ENCODE measurements around the gene TRIM24.

TRIM24 gene

DNA sequence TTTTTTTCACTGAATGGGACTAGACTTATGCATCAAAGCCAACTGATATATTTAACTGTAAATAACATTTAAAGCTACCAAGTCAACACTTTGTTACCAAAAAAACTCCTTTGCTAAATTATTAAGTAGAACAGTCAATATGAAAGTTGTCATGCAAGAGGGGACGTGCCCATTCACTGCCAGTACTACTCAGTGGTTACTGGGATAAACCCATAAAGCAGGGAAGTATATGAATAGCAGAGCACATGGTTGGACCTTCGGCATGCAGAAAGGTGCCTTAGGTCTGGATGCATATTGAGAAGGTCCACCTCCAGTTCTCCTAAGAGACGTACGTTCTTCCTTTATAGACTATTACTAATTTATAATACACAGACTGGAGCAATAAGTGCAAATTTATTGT, 121.0 kb downstream of the TRIM24 start:
- DNase-seq: no peak

DNA sequence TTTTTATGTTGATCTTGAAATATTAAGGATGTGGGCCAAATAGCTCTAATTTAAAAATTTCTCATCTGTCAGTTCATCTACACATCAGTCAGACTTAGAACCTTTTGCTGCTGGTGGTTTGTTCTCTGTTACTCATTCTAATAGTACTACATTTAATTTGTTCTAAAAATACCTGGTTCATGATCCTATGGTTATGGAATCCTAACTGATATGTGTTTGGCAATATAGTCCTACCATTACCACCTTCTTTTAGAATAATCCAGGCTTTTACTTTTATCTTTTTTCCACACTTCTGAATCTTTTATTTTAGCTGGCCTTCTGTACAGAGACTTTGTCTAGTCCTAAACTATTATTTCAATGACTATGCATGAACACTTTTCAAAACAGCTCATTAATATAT, 124.2 kb downstream of the TRIM24 start:
- no peak for DNase-seq

DNA sequence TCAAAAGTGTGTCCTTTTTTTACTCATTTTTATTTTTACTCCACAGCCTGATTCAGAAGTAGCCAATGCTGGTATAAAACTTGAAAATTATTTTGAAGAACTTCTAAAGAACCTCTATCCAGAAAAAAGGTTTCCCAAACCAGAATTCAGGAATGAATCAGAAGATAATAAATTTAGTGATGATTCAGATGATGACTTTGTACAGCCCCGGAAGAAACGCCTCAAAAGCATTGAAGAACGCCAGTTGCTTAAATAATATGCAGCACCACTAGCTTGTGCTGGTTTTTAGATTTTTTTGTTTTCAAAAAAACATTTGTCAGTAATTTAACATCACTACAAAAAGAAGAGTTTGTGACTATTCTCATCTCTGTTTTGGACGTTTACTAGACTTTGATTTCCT, 124.6 kb downstream of the TRIM24 start:
- no peak for DNase-seq

DNA sequence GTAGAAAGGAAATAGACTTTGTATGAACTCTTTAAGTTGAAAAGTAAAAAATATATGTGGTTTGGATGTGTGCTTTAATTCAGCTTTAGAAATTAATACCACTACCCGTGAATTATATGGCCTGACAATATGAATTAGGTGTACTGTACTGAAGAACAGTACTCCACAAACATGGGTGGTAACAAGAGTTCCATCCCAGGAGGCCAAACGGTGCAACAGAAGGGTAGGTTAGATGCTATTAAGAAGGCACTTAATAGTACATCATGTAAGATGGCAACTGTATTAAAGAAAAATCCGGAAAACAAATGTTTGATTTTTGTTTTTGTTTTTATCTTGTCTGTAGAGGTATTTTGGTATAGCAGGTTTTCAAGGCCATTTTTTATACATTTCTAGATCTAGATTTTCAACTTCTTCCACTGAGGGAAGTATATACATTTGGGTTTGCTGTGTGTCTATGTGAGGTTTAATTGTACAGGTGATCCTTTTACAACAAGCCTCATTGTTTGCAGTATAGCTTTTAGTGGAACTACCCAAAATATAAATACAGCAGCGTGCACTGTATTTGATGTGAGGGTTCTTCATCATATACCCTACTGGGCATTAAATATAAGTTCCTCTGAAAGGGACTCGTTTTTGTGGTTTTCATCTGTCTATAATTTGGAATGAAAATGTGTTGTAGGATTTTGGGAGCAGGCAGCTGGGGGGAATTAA, 125.4 kb downstream of the TRIM24 start:
- no peak for DNase-seq

DNA sequence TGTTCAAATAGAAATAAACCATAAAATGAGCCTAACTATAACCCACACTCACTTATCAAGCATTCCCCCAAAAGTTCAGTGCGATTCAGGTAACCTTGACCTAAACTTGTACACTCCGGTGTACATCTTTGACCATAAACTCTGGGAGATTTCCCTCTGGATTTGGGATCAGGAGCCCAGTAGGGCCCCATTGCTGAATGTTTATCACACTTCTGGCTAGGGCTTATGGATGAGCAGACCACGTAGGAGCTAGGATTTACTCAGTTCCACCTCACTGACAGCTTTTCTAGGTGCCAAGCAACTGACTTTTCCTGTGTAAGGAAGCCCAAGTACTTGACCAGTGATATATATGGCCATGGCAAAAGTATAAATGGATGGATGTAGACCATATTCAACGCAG, 127.4 kb downstream of the TRIM24 start:
- no peak for DNase-seq

DNA sequence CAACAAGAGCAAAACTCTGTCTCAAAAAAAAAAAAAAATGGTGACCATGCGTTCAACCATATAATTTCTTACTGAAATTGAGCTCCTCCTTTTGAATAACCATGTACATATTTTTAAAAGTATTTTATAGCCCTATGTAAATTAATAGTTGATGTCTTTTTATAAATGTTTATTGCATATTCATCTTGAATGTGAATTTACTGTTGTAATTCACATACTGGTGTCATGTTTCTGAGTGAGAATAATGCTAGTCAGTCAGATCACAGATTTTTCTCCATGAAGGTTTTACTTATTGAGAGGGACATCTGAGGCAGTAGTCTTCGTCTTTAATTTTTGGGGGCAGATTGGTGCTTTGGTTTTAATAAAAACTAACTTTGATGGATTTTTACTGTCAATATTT, 128.9 kb downstream of the TRIM24 start:
- DNase-seq: no peak

DNA sequence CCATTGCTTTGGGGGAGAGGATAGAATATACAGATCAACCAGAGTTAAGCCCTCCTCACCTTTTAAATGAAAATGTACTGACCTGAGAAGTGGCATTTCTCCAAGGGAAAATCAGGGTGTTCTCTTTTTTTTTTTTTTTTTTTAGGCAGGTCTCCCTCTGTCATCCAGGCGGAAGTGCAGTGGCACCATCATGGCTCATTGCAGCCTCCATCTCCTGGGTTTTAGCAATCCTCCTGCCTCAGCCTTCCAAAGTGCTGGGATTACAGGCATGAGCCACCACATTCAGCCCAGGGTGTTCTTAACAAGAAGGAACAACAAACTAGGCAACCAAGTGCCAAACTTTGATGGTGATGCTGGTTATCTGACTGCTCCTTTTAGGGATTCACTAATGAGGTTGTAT, 130.1 kb downstream of the TRIM24 start:
- no peak for DNase-seq

DNA sequence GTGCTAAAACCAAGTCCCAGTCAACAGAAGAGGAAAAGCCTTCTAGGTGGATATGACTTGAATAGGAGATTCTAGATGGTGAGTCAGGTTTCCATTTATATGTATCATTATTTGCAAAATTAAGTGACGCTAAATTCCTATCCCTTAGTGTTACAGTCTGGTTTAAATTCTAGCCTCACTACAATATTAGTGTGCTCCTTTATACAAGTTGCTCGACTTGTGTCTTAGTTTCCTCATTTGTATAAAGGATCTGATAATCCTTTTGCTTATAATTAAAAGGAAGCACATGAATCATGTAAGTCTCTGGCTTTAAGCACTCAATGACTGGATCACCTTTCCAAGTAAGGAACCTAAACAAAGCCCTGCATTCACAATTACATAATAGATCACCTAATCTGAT, 135.4 kb downstream of the TRIM24 start:
- no peak for DNase-seq

DNA sequence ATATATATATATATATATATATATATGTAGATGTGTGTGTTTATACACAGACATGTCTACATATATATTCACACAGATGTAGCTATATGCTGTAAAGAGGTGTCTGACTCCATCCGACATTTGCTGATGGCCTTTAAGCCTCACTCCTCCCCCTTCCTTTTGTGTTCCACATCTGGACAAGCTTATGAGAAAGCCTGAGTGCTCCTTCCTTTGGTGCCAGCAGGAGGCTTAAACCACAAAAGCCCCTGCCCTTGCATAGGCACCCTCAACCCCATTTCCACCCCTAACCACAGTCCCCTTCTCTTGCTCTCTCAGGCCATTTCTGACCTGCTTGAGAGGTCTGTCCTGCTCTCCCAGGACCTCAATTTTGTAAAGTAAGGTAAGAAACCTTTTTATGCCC, 142.4 kb downstream of the TRIM24 start:
- no peak for DNase-seq

DNA sequence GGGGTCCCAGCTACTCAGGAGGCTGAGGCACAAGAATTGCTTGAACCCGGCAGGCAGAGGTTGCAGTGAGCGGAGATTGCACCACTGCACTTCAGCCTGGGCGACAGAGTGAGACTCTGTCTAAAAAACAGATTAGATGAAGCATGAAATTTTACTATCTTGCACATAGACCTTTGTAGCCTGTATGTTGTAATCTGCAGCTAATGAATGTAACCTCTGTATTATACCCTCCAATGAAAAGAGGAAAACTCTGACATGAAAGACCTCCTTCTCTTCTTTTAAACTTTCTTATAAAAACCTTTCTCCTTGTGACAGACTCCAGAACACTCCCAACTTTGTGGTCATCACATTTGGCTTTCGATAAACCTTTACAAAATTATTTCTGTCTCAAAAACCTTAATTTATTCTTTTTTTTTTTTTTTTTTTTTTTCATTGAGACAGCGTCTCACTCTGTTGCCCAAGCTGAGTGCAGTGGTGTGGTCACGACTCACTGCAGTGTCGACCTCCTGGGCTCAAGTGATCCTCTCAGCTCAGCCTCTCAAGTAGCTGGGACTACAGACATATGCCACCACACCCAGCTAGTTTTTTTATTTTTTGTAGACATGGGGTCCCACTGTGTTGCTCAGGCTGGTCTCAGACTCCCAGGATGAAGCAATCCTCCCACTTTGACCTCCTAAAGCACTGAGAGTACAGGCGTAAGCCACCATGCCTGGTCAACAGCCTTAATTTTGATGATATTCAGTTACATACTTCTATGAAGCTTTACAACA, 143.7 kb downstream of the TRIM24 start:
- no peak for DNase-seq

DNA sequence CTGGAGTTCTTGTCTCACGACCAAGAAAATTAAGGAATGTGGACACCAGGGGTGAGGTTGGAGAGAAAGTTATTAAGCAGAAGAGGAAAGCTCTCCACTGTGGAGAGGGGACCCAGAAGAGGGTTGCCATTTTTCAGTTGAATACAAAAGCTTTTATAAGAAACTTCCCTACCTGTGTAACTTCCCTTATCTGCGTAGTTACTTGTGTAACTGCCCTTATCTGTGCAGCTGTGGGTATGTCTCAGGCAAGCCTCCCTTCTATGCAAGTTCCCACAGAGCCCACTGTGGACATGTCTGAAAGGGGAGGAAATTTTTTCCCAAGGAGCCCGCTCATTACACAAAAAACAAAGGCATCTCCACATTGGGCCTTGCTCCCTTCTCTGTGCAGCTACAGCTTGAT, 146.2 kb downstream of the TRIM24 start:
- DNase-seq: no peak

DNA sequence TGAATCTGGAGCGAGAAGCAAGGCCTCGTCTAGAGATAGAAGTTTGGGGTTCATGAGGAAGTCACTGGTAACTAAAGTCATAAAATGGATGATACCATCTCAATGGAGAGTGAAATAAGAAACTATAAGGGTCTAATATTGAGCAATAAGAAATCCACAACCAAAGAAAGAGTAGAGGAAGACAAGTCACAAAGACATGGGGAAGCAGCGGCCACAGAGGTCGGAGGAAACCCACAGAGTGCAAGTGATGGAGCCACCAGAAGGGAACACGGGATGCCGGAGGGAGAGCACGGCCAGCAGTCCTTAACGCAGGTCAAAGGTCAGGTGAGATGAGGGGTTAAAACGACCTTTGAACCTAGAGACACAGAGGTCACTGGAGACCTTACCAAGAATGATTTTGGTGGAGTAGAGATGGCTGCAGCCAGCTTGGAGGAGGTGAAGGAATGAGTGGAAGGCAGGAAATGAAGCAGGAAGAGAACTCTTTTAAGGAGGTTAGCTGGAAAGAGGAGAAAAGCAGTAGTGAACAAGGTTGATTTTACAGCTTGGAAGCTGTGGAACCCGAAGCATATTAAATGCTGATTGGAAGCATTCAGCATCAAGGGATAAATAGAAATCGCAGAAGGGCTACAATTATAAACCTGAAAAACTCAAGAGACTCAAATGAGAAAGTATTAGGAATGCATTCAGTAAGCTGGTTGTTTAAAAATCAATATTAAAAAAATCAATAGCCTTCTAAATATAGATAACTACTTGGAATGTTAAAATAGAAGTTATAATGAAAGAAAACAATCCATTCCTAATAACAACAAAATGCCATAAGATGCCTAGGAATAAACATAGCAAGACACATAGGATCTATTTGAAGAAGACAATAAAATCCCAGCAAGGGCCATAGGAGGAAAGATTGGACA, 147.4 kb downstream of the TRIM24 start:
- no peak for DNase-seq

DNA sequence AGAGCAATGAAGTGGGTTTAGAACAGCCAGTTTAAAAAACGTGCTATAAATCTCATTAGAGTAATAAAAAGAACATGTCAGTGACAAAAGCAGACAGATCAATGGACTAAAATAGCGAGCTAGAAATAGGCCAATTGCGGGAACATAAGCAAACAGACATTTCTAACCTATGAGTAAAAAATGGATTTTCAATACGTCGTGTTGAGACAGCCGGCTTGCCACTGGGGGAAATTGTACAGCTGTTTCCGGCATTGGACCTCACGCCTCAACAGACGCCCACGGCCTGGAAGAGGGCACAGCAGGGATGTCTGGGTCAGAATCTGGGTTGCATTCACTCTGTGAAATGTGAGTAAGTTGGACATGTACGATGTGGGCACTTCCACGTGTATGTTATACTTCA, 148.2 kb downstream of the TRIM24 start:
- DNase-seq: no peak

DNA sequence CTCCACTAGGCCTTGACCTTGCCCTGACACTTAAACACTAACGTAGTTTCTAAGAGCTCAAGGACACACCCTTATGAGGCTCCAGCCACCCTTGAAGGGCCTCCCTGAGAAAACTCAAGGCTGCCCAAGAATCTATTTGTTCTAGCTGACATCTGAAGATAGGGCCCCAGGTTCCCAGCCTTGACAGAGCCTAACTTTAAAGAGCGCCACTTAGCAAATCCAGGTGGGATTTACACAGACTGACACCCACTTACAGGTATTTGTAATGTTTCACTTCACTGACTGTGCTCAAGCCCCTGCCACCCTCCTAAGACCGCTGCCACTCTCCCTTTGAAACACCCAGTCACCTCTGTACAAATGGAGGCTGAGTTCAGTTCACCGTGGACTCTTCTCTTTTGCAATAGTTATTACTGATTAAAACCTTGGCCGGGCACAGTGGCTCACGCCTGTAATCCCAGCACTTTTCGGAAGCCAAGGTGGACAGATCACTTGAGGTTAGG, 150.7 kb downstream of the TRIM24 start:
- DNase-seq: no peak

DNA sequence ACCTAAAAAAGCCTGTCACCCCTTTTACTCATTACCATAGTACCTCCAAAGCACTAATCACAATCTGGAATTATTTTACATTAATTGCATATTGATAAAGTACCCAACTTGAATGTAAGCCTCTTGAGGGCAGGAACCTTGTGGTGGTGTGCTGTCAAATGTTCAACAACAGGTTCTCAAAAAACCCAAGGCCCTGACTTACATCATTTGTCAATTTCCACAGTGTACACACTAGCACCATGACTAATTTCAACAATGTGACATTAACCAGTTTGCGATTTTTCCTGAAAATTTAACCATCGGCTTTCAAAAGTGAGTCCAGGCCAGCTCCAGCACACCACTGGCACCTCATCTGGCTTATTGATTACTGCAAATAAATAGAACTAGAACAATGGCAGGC, 153.6 kb downstream of the TRIM24 start:
- no peak for DNase-seq

DNA sequence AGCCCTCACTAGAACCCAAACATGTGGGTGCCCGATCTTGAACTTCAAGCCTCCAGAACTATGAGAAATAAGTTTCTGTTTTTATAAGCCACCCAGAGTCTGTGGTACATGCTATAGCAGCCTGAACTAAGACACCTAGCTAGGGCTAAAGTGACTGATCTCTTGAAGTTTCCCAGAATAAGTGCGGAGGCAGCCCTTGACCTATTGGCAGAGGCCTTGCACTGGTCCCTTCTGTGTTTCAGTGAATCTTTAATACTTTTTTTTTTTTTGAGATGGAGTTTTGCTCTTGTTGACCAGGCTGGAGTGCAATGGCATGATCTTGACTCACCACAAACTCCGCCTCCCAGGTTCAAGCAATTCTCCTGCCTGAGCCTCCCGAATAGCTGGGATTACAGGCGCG, 156.0 kb downstream of the TRIM24 start:
- no peak for DNase-seq

DNA sequence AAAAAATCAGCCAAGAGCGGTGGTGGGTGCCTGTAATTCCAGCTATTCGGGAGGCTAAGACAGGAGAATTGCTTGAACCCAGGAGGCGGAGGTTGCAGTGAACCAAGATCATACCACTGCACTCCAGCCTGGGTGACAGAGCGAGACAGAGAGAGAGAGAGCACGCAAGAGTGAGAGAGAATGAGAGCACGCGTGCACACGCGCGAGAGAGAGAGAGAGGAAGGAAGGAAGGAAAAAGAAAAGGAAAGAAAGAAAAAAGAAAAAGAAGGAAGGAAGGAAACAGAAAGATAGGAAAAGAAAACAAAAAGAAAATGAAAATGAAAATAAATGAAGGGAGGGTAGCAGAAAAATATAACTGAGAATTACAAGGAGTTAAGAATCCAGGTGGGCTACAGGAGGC, 158.4 kb downstream of the TRIM24 start:
- no peak for DNase-seq

DNA sequence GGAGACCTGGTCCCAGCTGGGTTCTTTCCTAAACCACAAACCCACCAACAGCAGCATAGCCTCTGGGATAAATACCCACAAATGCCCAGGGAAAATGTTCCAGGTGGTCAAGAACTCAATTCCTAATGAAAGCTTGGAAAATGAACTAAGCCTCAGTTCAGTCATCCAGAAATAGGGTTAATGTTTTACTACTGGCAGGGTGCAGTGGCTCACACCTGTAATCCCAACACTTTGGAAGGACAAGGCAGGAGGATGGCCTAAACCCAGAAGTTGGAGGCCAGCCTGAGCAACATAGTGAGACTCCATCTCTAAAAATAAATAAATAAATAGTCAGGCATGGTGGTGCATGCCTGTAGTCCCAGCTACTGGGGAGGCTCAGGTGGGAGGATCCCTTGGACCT, 158.9 kb downstream of the TRIM24 start:
- DNase-seq: no peak

DNA sequence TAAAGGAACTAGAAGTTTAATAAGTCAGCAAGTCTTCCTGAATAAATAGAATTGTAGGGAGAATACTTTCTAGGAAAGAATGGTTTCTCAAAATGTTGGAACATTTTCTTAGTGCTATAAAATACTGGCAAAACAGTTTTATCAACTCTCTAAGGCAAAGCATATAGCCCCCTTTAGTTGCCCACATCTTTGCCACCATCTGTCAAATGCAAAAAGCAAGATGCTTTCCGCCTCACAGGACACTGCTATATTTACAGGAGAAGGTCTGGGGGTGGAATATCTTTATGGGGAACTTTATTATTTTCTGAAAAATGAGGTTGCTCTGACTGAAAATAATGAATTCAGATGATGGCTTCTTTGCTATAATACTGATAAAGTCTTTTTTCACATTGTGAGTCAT, 162.8 kb downstream of the TRIM24 start:
- no peak for DNase-seq

DNA sequence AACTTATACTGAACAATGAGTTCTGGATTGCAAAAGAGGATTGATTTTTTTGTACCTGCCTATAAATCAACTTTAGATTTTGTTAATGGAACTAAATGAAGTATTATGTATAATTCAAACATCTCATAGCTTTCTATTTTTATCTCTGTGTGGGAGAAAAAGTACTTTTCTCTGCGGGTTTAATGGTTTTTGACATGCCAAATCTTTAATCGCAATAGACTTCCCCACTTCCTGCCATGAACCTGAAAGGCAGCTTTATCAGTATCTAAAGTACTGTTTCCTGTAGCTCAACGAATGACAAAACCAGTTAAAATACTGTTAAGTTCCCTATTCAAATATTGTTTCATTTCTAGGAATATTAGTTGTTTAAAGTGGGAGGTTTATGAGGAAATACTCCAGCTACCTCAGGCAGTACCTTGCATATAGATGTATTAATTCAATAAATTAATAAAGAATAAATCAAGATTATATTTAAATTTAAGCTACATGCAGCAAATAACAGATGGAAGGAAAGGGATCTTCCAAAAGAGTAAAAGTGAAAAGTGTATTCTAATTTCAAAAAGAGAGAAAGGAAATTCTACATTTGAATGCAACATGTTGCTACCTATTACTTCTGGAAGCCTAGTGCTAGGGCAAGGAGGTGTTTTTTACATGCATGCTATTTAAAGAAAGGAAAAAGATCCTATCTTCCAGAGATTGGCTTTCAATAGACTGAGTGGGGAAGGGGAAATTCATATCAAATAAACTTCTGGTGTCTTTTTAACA, 165.2 kb downstream of the TRIM24 start:
- DNase-seq: no peak

DNA sequence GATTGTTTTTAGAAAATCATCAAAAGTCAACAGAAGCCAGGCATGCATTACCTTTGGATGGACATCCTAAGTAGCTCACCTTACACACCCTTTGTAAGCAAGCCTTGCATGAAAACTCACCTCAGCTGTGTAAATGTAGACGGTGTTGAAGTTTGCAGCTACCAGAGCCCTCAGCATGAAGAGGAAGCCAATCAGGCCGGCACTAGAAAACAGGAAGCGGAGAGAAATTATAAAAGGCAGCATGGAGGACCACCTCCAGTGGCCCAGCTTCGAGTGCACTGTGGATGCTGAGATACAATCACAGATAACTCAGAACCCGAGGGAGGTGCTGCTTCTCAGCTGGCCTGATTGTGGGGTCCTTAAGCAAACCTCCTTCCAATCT, 165.8 kb downstream of the TRIM24 start:
- DNase-seq: no peak

DNA sequence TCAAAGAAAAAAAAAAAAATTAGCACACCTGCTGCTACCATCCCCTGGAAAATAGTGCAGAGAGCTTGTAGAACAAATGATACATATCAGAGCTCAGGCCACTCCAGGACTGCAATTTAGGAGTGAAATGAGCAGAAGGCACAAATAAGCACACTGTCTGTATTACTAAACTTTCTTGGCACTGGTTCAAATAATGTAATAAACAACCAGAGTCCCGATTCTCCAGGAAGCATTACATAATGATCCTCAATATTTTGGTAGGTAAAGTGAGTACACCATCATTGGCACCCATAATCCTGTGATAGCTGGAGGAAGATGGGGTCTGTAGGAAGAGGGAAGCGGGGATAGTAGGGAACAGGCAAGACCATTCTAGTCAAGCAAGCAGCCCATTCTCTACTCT, 166.8 kb downstream of the TRIM24 start:
- DNase-seq: no peak

DNA sequence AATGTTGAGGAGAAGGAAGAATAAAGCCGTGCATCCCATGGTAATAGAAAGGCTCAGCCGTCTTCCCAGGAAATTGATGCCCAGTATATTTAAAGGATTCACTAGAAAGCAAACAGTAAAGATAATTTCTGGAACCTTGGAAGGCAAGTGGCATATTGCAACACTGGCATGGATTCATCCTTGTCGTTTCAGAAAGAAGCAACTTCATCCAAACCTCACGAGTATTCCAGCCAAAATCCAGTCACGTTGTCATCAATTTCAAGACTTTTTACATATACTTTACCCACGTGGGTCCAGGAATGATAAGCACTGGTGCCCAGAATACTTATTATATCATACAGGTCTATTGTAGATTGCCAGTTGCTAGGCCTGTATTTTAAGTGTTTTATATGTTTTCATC, 167.3 kb downstream of the TRIM24 start:
- no peak for DNase-seq
